ENCODE results near the gene NR1D2.
A peak's percentile ranks its signal among the peaks of the same experiment; 100 is the strongest.

Gene NR1D2

DNA sequence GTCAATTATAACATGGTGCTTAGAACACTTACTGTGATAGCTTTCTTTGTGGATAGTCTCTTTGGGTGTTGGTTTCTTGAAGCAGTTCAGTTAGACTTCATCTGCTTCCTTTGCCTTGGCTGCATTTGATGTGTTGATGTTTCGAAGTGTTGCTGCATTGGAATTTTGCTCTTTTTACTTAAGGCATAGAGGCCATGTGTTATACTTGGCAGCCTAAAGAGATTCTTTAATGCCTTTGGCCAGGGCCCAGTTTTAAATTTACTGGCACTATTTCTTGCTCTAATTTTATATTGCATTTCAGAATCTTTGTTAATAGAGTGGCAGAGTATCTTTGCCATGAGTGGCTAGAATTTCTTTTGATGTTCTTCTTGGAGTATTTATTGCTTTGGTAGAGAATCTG, 21.2 kb downstream of the NR1D2 start:
- ATAC-seq = no peak
- no peak for DNase-seq

DNA sequence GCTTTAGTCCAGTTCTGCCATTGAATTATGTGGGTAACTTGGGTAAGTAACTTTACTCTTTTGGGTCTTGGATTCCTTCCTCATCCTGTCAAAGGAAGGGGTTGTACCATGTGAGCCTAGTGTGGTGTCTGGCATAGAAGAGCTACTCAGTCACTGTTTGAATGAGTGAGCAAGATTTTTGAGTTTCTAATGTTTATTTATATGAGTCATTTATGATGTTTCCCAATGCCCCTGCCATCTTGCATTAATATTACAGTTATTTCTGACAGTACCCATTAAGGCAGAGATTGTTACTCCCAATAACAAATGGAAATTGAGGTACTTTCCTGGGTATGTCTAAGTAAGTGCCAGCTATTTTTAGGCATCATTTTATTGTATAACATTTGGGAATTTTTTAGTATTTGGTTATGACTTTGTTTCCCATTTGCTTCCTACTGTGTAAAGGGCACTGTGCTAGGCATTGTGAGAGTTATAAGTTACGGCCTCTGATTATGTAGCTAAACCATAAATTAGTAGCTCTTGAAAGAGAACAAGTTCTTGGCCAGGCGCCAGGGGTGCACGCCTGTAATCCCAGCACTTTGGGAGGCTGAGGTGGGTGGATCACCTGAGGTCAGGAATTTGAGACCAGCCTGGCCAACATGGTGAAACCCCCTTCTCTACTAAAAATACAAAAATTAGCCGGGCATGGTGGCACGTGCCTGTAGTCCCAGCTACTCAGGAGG, 23.5 kb downstream of the NR1D2 start:
- ATAC-seq (no peak), DNase-seq (no peak)

DNA sequence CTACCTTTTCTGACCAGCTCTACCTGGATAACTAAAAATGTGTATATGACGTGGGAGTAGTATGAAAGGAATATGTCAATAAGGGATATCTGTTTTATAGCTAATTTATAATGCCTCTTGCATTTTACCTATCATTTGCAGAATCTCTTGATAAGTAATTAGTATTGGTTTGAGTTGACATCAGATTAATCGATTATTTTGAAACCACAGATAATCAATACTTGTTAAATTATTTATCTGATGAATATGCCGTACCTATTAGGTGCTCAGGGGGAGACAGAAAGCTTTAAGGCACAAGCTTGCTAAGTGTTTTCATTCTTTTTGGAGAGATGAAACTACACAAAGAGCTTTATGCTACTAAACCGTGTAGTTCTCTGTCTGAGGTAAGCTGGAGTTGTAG, 24.3 kb downstream of the NR1D2 start:
- DNase-seq = no peak
- ATAC-seq = no peak

DNA sequence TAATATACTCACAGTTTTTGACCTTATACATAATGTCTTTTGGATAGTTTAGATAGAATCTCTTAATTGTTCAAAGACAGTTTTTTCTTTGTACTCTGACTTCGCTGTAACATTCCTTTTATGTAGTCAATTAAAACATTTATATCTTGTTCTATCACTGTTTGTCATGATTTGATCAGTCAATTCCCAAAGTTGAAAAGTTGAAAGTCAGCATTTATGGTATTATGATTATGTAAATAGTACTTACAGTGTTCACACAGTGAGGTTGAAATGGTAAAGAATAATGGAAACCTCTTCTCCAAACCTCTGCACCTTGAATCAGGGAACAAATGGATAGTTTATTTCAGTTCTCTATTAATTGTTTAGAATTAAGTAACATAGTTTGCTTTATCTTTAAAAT, 26.6 kb downstream of the NR1D2 start:
- ATAC-seq (no peak), DNase-seq (no peak)

DNA sequence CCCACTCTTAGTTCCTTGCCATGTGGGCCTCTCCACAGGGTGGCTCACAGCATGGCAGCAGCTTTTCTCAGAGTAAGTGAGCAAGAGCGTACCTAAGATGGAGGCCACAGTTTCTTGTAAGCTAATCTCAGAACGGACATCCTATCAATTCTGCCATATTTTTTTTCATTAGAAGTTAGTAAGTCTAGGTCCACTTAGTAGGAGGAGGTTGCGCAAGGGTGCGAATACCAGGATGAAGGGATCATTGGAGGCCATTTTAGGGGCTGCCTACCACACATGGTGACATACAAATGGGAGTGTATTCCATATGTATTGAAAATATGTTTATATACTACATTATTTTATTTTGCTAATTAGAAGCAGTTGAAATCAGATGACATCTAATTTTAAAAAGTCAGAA, 31.5 kb downstream of the NR1D2 start:
- no peak for ATAC-seq
- DNase-seq = no peak

DNA sequence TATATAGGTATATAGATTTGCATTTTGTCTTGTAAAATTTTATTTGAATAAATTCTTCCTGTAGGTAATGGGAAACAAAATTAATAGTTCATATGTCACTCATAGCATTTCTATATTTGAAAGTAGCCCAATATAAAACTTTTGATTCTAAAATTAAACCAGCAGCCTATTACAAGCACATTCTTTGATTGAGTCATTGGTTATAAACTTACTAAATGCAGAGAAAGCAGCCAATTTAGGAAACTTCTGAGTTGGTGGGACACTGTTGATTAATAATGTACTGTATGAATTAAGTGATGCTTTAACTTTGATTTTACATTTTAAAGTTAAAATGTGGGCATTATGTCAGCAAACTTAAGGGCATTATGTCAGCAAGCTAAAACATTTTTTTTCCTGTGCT, 34.5 kb downstream of the NR1D2 start:
- ATAC-seq (no peak), DNase-seq (no peak)

DNA sequence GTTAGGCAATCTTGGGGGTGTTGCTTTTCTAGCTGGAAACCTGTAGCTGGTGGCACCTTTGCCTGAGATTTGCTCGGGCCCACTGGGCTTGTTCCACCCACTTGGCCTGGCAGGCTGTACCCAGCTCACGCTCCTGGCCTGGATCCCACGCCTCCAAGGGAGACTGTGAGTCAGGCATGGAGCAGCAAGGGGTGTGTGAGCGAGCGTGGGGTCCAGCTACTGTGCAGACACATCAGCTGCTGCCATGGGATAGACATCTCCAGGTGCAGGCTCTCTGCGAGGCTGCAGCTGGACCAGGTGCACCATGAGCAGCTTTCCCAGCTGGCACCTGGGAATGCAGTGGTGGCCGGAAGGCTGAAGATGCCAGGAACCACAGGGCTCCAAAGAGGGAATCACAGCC, 36.0 kb downstream of the NR1D2 start:
- DNase-seq = no peak
- no peak for ATAC-seq

DNA sequence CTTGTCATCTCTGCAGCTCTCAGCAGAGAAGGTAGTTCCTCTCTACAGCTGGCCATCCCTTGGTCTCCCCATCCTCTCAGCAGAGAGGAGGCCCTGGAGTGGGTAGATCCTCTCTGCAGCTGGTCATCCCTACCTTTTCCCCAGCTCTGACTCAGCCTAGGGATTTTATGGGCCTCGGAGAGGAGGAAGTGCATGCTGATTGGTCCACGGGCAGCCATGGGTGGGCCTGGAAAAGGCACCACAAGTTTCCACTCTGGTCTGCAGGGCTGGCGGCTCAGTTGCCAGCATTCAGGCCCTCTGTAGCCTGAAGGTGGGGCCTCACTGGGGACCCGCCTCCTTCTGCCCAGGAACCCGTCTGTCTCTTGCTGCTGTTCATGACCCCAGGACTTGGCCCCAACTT, 36.9 kb downstream of the NR1D2 start:
- no peak for ATAC-seq
- no peak for DNase-seq

DNA sequence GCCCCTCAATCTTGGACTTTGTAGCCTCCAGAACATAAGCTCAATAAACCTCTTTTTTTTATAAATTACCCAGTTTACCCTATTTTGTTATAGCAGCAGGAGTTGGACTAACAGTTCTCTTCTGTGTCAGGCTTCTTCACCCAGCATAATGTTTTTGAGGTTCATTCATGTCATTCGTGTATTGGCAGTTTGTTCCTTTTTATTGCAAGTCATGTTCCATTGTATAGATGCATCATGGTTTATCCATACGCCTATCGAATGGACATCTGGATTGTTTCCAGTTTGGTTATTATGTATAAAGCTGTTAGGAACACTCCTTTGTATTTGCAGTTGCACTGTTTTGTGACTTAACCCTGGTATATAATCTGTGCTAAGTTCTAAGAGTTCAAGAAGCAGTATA, 39.8 kb downstream of the NR1D2 start:
- no peak for ATAC-seq

DNA sequence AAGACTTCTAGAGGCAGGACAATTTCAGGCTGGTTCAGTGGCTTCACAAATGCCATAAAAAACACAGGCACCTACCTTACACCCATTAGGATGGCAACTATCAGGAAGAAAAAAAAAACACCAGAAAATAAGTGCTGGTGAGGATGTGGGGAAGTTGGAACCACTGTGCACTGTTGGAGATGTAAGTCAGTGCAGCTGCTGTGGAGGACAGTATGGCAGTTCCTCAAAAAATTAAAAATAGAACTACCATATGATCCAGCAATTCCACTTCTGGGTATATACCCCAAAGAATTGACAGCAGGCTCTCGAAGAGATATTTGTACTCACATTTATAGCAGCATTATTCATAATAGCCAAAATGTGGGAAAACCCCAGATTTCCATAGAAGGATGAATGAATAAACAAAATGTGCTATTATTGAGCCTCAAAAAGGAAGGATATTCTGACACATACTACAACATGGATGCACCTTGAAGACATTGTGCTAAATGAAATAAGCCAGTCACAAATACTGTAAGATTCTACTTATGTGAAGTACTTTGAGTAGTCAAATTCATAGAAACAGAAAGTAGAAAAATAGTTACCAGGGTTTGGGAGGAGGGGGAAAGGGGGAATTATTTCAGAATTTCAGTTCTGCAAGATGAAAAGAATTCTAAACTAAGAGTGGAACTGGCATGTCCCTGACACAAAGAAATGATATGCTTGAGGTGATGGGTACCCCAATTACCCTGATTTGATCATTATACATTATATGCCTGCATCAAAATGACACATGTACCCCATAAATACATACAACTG, 40.9 kb downstream of the NR1D2 start:
- DNase-seq = no peak
- no peak for ATAC-seq

More for the DNA sequence above, 39.8 kb downstream of the NR1D2 start:
- no peak for DNase-seq

DNA sequence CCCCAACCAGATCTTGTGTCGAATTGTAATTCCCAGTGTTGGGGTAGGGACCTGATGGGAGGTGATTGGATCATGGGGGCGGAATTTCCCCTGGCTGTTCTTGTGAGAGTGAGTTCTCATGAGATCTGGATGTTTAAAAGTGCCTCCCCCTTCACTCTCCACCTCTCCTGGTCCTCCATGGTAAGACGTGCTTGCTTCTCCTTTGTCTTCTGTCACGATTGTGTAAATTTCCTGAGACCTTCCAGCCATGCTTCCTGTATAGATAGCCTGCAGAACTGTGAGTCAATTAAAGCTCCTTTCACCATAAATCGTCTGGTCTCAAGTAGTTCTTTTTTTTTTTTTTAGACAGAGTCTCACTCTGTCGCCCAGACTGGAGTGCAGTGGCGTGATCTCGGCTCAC, 42.3 kb downstream of the NR1D2 start:
- ATAC-seq = no peak
- DNase-seq = no peak

DNA sequence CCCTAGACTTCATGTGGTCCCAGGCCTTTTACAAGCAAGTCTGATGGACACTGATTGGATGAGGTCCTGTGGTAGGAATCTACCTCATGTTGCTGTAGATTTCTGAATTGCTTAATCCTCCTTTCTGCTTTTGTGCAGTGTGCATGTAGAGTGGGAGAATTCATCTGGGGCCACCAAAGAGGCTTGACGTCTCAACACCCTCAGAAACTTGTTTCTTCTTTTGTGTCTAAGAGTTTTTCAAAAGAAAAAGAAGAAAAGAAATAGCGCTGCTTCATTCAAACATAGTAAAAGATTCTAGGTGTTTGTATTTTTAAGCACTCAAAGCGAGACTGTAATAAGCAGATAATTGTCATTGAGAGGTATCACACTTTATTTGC, 46.2 kb downstream of the NR1D2 start:
- DNase-seq (no peak), ATAC-seq (no peak)

DNA sequence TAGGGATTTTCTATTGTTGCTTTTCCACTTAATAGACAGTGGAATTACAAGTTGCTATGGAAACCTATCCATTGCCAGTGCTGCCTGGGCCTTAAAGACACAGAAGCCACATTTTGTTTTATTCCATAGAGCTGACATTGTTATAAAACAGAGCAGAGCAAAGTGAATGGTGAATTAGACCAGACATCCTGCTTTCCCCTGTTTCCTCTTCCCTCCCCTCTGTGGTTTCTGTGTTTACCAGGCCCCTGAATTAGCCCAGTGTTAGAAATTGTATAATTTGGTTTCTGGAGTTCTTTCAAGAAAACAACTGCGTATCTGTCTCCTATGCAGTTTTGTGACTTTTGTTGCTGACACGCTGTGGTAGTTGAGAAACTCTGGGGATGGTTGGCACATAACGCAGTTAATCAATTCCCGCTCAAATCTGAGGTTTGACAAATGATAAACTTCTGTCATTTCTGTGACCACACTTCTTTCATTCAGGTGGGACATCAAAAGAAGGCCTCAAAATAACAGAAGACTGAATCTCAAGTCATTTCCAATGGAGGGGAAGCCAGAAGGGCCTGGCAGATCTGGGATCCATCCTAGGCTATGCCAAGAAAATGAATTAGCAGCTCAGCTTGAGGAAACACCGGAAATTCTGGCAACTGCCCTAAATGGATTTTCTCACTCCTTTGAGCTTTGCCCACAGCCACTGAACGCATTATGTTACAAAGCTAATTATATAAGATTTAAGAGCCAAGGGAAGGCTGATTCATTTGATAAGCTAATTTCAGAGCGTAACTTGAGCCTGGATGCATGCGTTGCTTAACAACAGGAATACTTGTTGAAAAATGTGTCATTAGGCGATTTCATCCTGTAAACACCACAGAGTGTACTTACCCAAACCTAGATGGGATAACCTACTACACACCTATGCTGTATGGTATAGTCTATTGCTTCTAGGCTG, 46.9 kb downstream of the NR1D2 start:
- DNase-seq = no peak
- ATAC-seq = no peak

DNA sequence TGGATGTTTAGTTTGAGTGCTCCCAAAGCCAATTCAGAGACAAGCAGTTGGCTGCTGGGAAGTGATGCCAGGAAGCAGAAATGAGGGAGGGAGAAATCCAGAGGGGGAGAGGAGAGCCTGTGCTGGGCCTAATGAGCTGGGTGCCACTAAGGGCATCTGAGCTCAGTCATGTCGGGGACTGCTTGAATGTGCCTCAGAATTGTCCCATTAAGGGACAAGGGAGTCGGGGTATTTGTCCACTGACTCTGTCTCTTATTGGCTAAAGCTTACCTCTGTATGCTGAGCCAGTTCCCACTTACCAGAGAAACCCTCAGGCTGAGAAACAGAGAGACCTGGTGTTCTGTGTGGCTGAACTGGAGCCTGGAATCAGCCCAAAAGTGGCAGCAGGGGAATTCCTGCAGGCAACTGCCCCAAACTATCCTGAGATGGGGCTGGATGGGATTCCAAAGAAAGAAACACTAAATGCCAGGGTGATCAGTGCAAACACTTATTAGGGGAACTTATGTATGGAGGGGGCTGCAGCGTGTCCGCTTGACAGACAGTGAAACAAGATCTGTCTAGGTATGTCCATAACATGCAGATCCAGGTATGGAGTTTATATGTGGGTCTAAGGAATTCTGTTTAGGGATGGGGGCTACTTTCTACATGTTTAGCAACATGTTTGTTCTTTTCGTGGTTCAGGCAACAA, 48.6 kb downstream of the NR1D2 start:
- ATAC-seq (no peak), DNase-seq (no peak)

DNA sequence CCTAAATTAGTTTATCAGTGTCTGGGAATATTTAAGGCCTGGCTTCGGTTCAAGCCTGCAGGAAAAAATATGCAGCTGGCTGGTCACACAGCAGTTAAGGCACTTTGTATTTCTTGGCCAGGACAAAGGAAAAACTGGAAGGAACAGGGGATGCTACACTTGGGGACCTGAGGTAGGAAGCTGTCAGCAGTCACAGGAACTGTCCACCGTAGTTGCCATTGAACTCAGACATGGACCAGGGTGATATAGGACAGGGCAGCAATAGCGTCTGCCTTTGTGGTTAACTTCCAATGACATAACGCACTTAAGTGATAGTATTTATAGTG, 49.1 kb downstream of the NR1D2 start:
- DNase-seq (no peak), ATAC-seq (no peak)

DNA sequence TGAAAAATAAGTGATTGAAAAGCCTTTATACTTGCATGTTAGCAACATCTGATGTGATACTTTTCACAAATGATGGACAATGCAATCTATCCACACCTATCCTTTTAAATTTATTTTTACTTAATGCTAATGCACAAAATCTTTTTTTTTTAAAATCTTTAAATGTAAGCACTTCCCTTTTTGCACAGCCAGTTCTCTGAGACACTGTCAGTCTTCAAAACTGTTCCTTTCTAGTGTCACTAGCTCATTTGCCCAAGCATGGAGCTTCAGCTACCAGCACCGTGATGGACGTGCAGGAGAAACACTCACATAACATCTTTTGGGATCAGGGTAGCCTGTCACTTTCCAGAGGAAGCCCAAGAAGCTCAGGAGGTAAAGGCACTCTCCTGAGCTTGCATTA, 50.1 kb downstream of the NR1D2 start:
- ATAC-seq (no peak), DNase-seq (no peak)

DNA sequence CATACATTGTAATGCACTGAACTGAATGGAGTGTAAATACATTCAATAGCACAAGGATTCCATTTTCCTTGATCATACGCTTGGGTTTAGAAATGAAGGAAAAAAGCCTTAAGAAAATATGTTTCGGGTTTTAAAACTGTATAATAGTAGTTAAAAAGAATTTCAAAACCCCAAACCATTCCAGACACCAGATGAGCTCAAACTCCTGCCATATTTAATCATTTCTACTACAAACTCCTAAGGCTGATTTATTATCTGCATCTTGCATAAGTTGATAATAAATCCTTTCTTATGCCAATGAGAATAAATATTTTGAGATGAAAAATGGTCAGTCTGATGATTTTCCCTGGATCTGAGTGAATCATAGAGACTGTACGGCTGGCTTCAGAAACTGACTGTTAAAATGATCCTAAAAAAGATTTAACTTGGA, 51.0 kb downstream of the NR1D2 start:
- ATAC-seq = no peak
- no peak for DNase-seq

DNA sequence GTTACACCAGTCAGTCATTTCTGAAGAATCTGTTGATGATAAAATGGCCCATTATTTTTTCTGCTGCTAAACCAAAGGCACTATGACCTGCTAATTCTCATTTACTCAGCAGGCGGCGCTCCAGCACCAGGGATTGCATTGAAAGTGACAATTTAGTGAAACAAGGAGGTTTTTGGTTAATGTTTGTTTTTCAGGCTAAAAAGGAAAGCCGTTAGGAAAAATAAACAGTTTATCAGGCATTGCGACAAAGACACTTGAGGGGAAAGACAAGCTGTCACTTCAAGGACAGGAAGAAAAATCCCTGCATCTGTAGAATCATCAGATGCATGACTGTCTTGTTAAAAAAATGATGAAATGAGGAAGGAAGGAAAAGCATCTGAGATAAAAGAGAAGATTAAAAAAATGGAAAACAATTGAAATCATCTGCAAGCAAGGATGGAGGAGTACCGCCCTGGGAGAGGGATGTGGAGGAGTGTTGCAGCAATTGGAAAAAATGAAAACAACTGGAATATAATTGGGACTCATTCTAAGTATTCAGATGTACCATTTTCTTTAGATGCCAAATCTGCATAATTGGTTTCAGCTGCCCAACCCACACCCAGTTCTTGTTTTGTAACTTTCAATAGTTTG, 54.0 kb downstream of the NR1D2 start:
- DNase-seq (peak; percentile 78), ATAC-seq (no peak)

DNA sequence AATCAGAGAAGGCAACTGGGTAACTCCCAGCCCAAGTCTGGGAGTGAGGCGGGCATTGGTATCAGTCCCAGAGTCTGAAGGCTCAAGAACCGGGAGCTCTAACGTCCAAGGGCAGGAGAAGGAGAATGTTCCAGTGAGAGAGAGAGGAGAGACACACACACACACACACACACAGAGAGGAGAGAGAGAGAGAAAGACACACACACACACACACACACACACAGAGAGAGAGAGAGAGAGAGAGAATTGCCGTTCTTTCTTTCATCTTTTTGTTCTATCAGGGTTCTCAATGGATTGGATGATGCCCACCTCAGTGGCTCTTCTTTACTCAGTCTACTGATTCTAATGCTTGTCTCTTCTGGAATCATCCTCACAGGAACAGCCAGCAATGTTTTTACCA, 57.0 kb downstream of the NR1D2 start:
- DNase-seq (no peak), ATAC-seq (no peak)

DNA sequence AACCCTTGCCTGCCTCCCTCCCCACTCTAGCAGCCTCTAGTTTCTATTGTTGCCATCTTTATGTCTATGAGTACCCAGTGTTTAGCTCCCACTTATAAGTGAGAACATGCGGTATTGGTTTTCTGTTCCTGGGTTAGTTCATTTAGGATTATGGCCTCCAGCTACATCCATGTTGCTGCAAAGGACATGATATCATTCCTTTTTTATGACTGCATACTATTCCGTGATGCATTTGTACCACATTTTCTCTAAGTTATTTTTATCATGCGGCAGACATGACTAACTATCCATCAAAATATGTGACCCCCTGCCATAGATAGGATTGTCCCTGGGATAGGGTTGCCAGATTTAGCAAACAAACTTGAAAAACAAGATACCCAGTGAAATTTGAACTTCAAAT, 58.4 kb downstream of the NR1D2 start:
- ATAC-seq = no peak
- no peak for DNase-seq

DNA sequence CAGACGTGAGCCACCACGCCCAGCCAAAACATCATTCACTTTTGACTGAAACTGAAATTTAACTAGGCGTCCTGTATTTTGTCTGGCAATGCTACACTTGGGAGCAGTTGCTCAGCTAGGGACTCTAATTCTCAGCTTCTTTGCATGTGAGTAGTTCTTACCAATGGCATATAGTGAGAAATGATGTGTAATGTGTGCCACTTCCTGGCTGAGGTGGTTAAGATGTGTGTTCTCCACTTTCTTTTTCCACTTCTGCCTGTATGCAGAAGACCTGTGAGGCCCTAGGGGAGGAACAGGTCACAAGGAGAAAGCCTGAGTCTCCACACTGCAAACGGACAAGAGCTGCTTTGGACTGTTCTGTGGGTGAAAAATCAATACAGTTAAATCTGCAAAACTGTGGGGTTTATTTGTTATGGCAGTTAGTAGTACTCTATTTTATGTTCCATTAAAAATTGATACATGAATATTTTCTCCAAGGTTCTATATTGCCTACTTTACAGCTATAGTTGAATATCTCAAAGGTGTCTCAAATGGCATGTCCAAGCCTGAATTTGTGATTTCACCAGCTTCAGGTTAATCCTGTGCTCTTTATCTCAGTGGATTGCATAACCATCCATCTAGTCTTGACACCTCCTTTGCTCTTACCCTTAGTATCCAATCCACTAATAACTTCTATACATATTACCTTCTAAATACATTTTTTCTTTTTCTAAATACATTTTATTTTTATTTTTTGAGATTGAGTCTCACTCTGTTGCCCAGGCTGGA, 59.3 kb downstream of the NR1D2 start:
- ATAC-seq = peak; percentile 99
- DNase-seq = peak; percentile 24

Data from stimulated activated naive CD8-positive, alpha-beta T cell treated with anti-CD3 and anti-CD28 coated beads, Interleukin-15, Interleukin-2, amounts not matched to agents 100 U/mL and 50 U/mL, for 24 hours (primary cell).